Neural cell (in vitro differentiated cells): ENCODE data around the gene SMPD3.

Experiments
- EP300 ChIP-seq: fragments of 450-650 bp; conservative IDR thresholded peaks from 2 replicates; pipeline ENCODE4 v1.6.1; 2014; ENCODE audit warnings: antibody characterized with exemption, mild to moderate bottlenecking, moderate library complexity; ENCODE audit not compliant: poor library complexity, severe bottlenecking
- EZH2 ChIP-seq: fragments of 200-600, 300-800 bp; shearing (Covaris generic), sonication (generic); IDR thresholded peaks from 2 replicates; pipeline ENCODE4 v1.6.1; 2014; ENCODE audit warnings: antibody characterized with exemption, low read length, borderline replicate concordance, mild to moderate bottlenecking; ENCODE audit not compliant: insufficient read depth, poor library complexity, severe bottlenecking
- POLR2AphosphoS5 ChIP-seq: IDR thresholded peaks from 2 replicates; pipeline ENCODE4 v1.6.1; 2012
- RAD21 ChIP-seq: fragments of 450-650 bp; conservative IDR thresholded peaks from 2 replicates; pipeline ENCODE4 v1.6.1; 2014; ENCODE audit warnings: antibody characterized with exemption, mild to moderate bottlenecking, moderate library complexity
- TAF1 ChIP-seq: IDR thresholded peaks from 2 replicates; pipeline ENCODE4 v1.6.1; 2012; ENCODE audit warnings: low read depth
- TF ChIP-seq, protein P1 (sequence below): fragments of 450-650 bp; IDR thresholded peaks from 2 replicates; pipeline ENCODE4 v1.5.1; 2014; ENCODE audit warnings: antibody characterized with exemption, mild to moderate bottlenecking, moderate library complexity; ENCODE audit not compliant: poor library complexity, severe bottlenecking
- TF ChIP-seq, protein P2 (sequence below): IDR thresholded peaks from 2 replicates; pipeline ENCODE4 v1.6.1; 2012; ENCODE audit warnings: borderline replicate concordance

DNA sequence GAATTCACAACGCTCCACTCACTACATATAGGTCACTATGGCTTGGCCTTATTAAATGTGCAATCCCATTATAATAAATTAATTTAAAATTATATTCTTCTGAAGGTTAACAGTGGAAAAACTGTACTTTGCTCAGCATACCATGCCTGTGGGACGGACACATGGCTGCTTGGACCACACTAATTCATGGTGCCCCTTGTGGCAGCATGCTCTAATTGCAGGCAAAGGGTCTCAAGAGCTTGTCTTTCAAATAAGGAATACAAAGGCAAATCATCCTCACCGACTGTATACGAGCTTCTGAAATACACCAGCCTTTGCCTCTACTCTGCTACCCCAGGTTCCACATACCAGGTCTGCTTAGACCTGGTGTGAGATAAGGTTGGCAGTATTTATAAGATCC is 11.7 kb downstream of the SMPD3 start:
- TF ChIP-seq, protein P1, sequence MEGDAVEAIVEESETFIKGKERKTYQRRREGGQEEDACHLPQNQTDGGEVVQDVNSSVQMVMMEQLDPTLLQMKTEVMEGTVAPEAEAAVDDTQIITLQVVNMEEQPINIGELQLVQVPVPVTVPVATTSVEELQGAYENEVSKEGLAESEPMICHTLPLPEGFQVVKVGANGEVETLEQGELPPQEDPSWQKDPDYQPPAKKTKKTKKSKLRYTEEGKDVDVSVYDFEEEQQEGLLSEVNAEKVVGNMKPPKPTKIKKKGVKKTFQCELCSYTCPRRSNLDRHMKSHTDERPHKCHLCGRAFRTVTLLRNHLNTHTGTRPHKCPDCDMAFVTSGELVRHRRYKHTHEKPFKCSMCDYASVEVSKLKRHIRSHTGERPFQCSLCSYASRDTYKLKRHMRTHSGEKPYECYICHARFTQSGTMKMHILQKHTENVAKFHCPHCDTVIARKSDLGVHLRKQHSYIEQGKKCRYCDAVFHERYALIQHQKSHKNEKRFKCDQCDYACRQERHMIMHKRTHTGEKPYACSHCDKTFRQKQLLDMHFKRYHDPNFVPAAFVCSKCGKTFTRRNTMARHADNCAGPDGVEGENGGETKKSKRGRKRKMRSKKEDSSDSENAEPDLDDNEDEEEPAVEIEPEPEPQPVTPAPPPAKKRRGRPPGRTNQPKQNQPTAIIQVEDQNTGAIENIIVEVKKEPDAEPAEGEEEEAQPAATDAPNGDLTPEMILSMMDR = no peak
- TF ChIP-seq RAD21 (no peak), EP300 (no peak), TAF1 (no peak), EZH2 (no peak), POLR2AphosphoS5 (no peak)
- TF ChIP-seq, protein P2, sequence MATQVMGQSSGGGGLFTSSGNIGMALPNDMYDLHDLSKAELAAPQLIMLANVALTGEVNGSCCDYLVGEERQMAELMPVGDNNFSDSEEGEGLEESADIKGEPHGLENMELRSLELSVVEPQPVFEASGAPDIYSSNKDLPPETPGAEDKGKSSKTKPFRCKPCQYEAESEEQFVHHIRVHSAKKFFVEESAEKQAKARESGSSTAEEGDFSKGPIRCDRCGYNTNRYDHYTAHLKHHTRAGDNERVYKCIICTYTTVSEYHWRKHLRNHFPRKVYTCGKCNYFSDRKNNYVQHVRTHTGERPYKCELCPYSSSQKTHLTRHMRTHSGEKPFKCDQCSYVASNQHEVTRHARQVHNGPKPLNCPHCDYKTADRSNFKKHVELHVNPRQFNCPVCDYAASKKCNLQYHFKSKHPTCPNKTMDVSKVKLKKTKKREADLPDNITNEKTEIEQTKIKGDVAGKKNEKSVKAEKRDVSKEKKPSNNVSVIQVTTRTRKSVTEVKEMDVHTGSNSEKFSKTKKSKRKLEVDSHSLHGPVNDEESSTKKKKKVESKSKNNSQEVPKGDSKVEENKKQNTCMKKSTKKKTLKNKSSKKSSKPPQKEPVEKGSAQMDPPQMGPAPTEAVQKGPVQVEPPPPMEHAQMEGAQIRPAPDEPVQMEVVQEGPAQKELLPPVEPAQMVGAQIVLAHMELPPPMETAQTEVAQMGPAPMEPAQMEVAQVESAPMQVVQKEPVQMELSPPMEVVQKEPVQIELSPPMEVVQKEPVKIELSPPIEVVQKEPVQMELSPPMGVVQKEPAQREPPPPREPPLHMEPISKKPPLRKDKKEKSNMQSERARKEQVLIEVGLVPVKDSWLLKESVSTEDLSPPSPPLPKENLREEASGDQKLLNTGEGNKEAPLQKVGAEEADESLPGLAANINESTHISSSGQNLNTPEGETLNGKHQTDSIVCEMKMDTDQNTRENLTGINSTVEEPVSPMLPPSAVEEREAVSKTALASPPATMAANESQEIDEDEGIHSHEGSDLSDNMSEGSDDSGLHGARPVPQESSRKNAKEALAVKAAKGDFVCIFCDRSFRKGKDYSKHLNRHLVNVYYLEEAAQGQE = no peak
